PC-9 (cell line): ENCODE data around the gene ADAMTS2.

ENCODE experiments used
- EZH2 ChIP-seq: fragments of 200-600 bp; sonication (generic); IDR thresholded peaks from 2 replicates; pipeline ENCODE4 v1.8.0; 2017; ENCODE audit warnings: antibody characterized with exemption, low read depth
- TF ChIP-seq, protein P1 (sequence below): fragments of 200-600 bp; sonication (generic); conservative IDR thresholded peaks from 2 replicates; pipeline ENCODE4 v1.6.1; 2017; ENCODE audit warnings: mixed run types, antibody characterized with exemption, mild to moderate bottlenecking, moderate library complexity

DNA sequence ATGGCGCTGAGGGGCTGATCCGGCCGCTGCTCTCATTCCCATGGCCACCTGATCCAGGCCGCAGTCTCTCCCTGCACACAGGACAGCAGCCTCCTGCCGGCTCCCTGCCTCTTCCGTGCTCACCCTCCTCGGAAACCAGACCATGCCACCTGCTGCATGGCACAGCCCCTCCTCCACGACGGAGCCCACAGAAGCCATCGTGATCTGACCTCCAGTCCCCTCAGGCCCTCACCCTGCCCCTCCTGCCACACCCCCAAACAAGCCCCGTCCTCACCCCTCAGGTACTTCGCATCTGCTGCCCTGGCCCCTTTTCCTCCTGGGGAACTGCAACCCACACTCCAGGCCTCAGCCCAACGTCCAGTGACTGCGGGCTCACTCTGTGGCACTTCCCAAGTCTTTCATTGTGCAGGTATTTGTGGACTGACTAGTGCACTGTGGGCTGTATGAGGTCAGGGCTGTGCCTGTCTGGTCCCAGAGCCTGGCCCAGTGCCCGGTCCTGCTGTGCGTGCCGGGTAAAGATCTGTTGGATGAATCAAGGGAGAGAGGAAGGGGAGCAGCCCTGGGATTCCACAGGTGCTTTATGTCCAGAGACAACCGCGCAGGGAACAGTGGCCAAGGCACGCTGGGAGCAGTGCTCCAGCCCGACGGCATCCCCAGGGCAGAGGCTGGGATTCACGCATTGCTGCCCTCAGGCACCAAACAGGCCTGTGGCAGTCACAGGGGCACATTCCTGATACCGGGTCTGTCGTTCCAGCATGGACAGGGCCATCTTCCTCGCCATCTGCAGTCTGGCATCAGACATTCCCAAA lies 86.1 kb downstream of the ADAMTS2 start:
- TF ChIP-seq, protein P1, sequence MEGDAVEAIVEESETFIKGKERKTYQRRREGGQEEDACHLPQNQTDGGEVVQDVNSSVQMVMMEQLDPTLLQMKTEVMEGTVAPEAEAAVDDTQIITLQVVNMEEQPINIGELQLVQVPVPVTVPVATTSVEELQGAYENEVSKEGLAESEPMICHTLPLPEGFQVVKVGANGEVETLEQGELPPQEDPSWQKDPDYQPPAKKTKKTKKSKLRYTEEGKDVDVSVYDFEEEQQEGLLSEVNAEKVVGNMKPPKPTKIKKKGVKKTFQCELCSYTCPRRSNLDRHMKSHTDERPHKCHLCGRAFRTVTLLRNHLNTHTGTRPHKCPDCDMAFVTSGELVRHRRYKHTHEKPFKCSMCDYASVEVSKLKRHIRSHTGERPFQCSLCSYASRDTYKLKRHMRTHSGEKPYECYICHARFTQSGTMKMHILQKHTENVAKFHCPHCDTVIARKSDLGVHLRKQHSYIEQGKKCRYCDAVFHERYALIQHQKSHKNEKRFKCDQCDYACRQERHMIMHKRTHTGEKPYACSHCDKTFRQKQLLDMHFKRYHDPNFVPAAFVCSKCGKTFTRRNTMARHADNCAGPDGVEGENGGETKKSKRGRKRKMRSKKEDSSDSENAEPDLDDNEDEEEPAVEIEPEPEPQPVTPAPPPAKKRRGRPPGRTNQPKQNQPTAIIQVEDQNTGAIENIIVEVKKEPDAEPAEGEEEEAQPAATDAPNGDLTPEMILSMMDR, result no peak
- no peak for TF ChIP-seq EZH2
